MCF 10A (cell line): ENCODE results near the gene ACOT11. TPM values are rescaled to one million over a fixed set of nuclear protein-coding genes. Genes with fewer than 3 reads are reported as not detected.

Source experiments
- BruUV-seq: library from RNA; stranded (reverse); fragments of 400-500 nt; replicated peaks from 2 replicates; lab custom pipeline; 2021; lab: Mats Ljungman, UMichigan
- CTCF ChIA-PET: fragments of 300-600 bp; sonication (Branson Sonifier 250); formaldehyde crosslinking; extraction: SDS; loops from one replicate; lab custom pipeline; 2021; ENCODE audit warnings: antibody characterized with exemption, inconsistent platforms; lab: Yijun Ruan, JAX
- POLR2A ChIA-PET: fragments of 300-600, 350-650 bp; sonication (Branson Sonifier 250); formaldehyde crosslinking; extraction: SDS; loops from one replicate; lab custom pipeline; 2020; ENCODE audit warnings: antibody characterized with exemption, inconsistent platforms; lab: Yijun Ruan, JAX
- DNase-seq: peaks from one replicate; pipeline ENCODE4 v3.0.0-alpha.2; 2018; ENCODE audit not compliant: unreplicated experiment
- H3K27ac Mint-ChIP-seq: one replicate; pipeline ENCODE4 v1.8.0; 2022; ENCODE audit warnings: mild to moderate bottlenecking, low read depth, mixed read lengths; ENCODE audit not compliant: unreplicated experiment
- H3K27me3 Mint-ChIP-seq: one replicate; pipeline ENCODE4 v1.8.0; 2022; ENCODE audit warnings: mixed read lengths; ENCODE audit not compliant: insufficient read depth, unreplicated experiment
- H3K36me3 Mint-ChIP-seq: one replicate; pipeline ENCODE4 v1.8.0; 2022; ENCODE audit warnings: mild to moderate bottlenecking, moderate library complexity, mixed read lengths; ENCODE audit not compliant: insufficient read depth, unreplicated experiment
- H3K4me1 Mint-ChIP-seq: one replicate; pipeline ENCODE4 v1.8.0; 2022; ENCODE audit warnings: mixed read lengths; ENCODE audit not compliant: insufficient read depth, unreplicated experiment
- H3K4me3 Mint-ChIP-seq: one replicate; pipeline ENCODE4 v1.8.0; 2022; ENCODE audit warnings: mild to moderate bottlenecking, moderate library complexity, mixed read lengths; ENCODE audit not compliant: unreplicated experiment
- H3K9me3 Mint-ChIP-seq: one replicate; pipeline ENCODE4 v1.8.0; 2022; ENCODE audit warnings: mixed read lengths; ENCODE audit not compliant: unreplicated experiment
- CTCF ChIP-seq: fragments of 200-600 bp; IDR thresholded peaks from one replicate; pipeline ENCODE4 v1.8.0; 2022; ENCODE audit warnings: antibody characterized with exemption, mild to moderate bottlenecking; ENCODE audit not compliant: unreplicated experiment
- intact Hi-C: fragments of 100-400 bp; cut with micrococcal nuclease; formaldehyde crosslinking; loops from 2 replicates; pipeline ENCODE4 v1.14.1; 2022
- total RNA-seq: library from RNA; stranded (reverse); gene quantifications from 2 replicates; pipeline ENCODE4 v1.2.3, GENCODE V29; 2022

Gene ACOT11
- total RNA-seq, 1 experiment from 2014 or later = 5.3 TPM

DNA sequence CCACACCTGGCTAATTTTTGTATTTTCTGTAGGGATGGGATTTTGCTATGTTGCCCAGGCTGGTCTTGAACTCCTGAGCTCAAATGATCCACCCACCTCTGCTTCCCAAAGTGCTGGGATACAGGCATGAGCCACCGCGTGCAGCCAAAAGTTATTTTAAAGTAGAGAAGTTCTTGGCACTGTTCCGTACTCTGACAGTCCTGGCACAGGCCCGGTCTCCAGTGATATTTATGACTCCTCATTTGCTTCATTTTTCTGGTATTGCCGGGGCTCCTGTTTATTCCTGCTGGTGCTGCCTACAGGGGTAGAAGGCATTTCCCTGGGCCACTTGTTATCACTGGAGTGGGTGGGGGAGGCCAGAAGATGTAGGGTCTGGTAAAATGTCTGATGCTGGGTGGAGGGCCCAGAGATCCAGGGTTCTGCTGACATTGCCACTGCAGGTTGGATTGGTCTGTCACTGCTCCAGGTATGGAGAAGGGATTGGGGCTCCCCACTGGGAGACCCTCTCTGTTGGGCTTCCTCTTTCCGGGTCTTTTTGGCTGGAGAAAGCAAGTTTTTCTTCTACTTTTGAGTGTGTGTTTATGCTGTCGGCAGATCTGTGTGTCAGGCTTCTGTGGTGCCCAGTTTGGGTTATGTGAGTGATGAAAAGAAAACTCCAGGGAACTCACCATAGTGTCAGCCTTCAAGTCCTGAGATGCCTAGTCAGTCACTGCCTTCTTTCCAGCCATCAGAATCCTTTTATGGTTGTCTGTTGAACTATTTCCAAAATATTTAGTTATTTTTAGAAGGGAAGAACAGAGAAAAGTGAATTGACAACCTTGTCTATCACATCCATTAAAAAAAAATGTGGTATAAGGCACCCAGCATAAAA lies 98.0 kb downstream of the ACOT11 start:
- H3K9me3 Mint-ChIP-seq = peaks cover 9% of the 10 kb centered on the region

DNA sequence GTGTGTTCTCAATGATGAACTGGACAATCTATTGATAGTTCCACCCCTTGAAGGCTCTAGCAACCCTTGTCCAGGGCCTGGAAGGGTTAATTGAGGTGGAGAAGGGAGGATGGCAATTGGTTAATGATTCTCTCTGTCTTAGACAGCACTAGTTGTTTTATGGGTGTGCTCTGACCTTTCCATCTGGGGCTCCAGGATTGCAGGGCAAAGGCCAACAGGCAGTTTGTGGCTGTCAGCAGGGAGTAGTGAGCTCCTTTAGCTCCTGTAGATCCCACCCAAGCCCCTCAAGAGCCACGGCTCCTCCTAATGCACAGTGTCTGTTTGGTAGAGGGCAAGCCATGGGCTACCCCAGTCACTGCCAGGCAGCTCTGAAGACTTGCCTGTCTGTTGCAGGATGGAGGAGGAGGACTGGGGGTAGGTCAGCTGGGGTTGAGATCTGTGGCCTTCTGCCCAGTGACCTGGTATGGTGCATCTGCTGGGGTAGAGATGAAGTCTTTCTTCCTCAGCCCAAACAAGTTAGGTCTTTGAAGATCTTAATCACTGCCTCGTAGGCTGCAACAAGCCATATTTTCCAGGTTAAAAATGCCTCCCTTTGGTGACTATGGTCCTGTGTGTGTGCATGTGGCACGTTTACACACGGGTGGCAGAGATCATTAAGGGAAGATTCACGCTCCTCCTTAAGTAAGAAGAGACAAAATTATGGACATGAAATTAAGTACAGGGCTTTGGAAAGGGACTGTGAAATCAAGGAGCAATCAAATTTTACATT lies 101.3 kb downstream of the ACOT11 start:
- no peak overlapping the region for H3K4me3 Mint-ChIP-seq
- H3K4me1 Mint-ChIP-seq = no peaks in the 10 kb centered on the region
- no peak for DNase-seq
- no TSS peak for BruUV-seq
- POLR2A ChIA-PET = interaction anchor here (0.7 kb wide), 1 partner anchor 37 kb away, joined by 3 read pairs; no protein-coding TSS in a partner anchor
- no peak overlapping the region for H3K27ac Mint-ChIP-seq
- H3K9me3 Mint-ChIP-seq = no peaks in the 10 kb centered on the region
- no peaks in the 10 kb centered on the region for H3K36me3 Mint-ChIP-seq
- CTCF ChIA-PET = no interaction called here
- peaks cover 34% of the 10 kb centered on the region for H3K27me3 Mint-ChIP-seq
- no peak for TF ChIP-seq CTCF
- intact Hi-C loops = no loop called here

More for the DNA sequence above, 98.0 kb downstream of the ACOT11 start:
- H3K4me1 Mint-ChIP-seq = no peaks in the 10 kb centered on the region
- no peak overlapping the region for H3K27ac Mint-ChIP-seq
- DNase-seq = no peak
- BruUV-seq = no TSS peak
- intact Hi-C loops = no loop called here
- ChIA-PET POLR2A (no interaction called here), CTCF (interaction anchor here (1.0 kb wide), 1 partner anchor 11 kb away, joined by 3 read pairs; no protein-coding TSS in a partner anchor)
- H3K27me3 Mint-ChIP-seq = peaks cover 26% of the 10 kb centered on the region
- no peaks in the 10 kb centered on the region for H3K36me3 Mint-ChIP-seq
- TF ChIP-seq CTCF = no peak
- H3K4me3 Mint-ChIP-seq = no peak overlapping the region

DNA sequence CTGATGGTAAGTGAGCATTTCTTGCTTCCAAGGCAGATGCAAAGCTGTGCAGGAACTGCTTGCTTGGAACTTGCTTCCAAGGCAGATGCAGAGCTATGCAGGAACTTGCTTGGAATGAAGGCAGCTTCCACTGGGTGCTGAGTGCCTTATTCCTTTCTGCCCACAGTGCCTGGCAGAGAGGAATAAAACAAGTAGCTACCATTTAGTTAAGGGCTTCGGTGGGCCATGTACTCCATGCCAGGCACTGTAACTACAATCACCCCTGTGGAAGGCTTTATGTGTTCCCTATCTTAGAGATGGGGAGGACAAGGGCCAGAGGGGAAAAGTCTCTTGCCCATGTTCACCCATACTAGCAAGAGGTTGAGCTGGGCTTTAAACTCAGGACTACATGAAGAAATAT lies 101.9 kb downstream of the ACOT11 start:
- ChIA-PET CTCF (no interaction called here), POLR2A (no interaction called here)
- Mint-ChIP-seq H3K36me3 (no peaks in the 10 kb centered on the region), H3K27me3 (peaks cover 34% of the 10 kb centered on the region), H3K4me3 (no peak overlapping the region), H3K9me3 (no peaks in the 10 kb centered on the region), H3K27ac (no peak overlapping the region), H3K4me1 (no peaks in the 10 kb centered on the region)
- no peak for TF ChIP-seq CTCF
- no TSS peak for BruUV-seq
- intact Hi-C loops = no loop called here
- no peak for DNase-seq

DNA sequence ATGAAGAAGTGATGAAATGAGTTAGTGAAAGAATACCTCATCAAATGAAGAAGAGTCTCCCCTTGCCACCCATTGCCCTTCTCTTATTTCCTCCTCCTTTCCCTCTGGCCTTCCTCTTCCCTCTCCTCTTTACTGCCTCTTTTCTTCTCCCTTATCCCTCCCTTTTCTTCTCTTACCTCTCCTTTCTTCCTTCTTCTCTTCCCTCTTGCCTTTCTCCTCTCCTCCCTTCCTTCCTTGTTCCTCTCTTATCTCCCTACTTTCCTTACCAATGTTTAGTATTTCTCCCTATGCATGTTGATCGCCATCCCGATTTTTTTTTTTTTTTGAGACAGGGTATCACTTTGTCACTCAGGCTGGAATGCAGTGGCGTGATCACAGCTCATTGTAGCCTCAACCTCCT lies 102.4 kb downstream of the ACOT11 start:
- intact Hi-C loops = no loop called here
- no peak overlapping the region for H3K27ac Mint-ChIP-seq
- CTCF ChIA-PET = no interaction called here
- TF ChIP-seq CTCF = no peak
- no peaks in the 10 kb centered on the region for H3K36me3 Mint-ChIP-seq
- H3K4me1 Mint-ChIP-seq = no peaks in the 10 kb centered on the region
- H3K27me3 Mint-ChIP-seq = peaks cover 34% of the 10 kb centered on the region
- POLR2A ChIA-PET = no interaction called here
- H3K9me3 Mint-ChIP-seq = no peaks in the 10 kb centered on the region
- no peak for DNase-seq
- BruUV-seq = no TSS peak
- H3K4me3 Mint-ChIP-seq = no peak overlapping the region
